A673 (cell line): ENCODE results near the gene UTP3. TPM values are rescaled to one million over a fixed set of nuclear protein-coding genes. Genes with fewer than 3 reads are reported as not detected.

Experiments
- BruUV-seq: library from RNA; stranded (reverse); fragments of 400-500 nt; replicated peaks from 2 replicates; lab custom pipeline; 2021; lab: Mats Ljungman, UMichigan
- CTCF ChIA-PET: fragments of 300-600 bp; sonication (Branson Sonifier 250); formaldehyde crosslinking; loops from one replicate; lab custom pipeline; 2022; ENCODE audit warnings: antibody characterized with exemption; lab: Charles Lee
- POLR2A ChIA-PET: fragments of 300-600 bp; sonication (Branson Sonifier 250); formaldehyde crosslinking; loops from one replicate; lab custom pipeline; 2022; ENCODE audit warnings: antibody characterized with exemption; ENCODE audit not compliant: low non-redundant PET; lab: Charles Lee
- DNase-seq: peaks from one replicate; pipeline ENCODE4 v3.0.0-alpha.2; 2015; ENCODE audit warnings: low spot score
- H3K27ac ChIP-seq: fragments of 200-600 bp; sonication (generic); 2 replicates; pipeline ENCODE4 v1.5.1; 2016; ENCODE audit warnings: mixed run types, low read depth, mild to moderate bottlenecking, mixed read lengths, antibody characterized with exemption, low read length; ENCODE audit not compliant: poor library complexity, severe bottlenecking
- H3K27me3 ChIP-seq: fragments of 200-600 bp; sonication (generic); replicated peaks from 2 replicates; pipeline ENCODE4 v1.6.1; 2017; ENCODE audit warnings: mixed run types, low read depth, mild to moderate bottlenecking, mixed read lengths, antibody characterized with exemption, low read length; ENCODE audit not compliant: insufficient read depth, poor library complexity
- H3K36me3 ChIP-seq: fragments of 200-600 bp; sonication (generic); 2 replicates; pipeline ENCODE4 v1.6.1; 2016; ENCODE audit warnings: mixed run types, mild to moderate bottlenecking, mixed read lengths, antibody characterized with exemption, low read length; ENCODE audit not compliant: insufficient read depth, poor library complexity, severe bottlenecking
- H3K4me1 ChIP-seq: fragments of 200-600 bp; sonication (generic); 2 replicates; pipeline ENCODE4 v1.6.1; 2017; ENCODE audit warnings: mixed run types, mild to moderate bottlenecking, mixed read lengths, antibody characterized with exemption, low read length; ENCODE audit not compliant: insufficient read depth, poor library complexity, severe bottlenecking
- H3K4me3 ChIP-seq: fragments of 200-600 bp; sonication (generic); 2 replicates; pipeline ENCODE4 v1.5.1; 2016; ENCODE audit warnings: low read depth, mixed run types, mild to moderate bottlenecking, mixed read lengths, low read length; ENCODE audit not compliant: poor library complexity, severe bottlenecking
- H3K9me3 ChIP-seq: fragments of 200-600 bp; sonication (generic); 2 replicates; pipeline ENCODE4 v1.6.1; 2016; ENCODE audit warnings: mixed run types, low read depth, mild to moderate bottlenecking, mixed read lengths, antibody characterized with exemption, low read length; ENCODE audit not compliant: poor library complexity, severe bottlenecking
- EZH2 ChIP-seq: fragments of 200-600 bp; sonication (generic); IDR thresholded peaks from 2 replicates; pipeline ENCODE4 v1.6.1; 2017; ENCODE audit warnings: borderline replicate concordance, low read depth, mild to moderate bottlenecking, mixed read lengths, antibody characterized with exemption, low read length; ENCODE audit not compliant: poor library complexity, severe bottlenecking
- intact Hi-C: fragments of 100-400 bp; cut with micrococcal nuclease; formaldehyde crosslinking; loops from one replicate; pipeline ENCODE4 v1.10.0; 2022; ENCODE audit not compliant: unreplicated experiment
- total RNA-seq: library from RNA; stranded (reverse); gene quantifications from 2 replicates; pipeline ENCODE4 v1.2.3, GENCODE V29; 2021
- TF ChIP-seq, protein P1 (sequence below): fragments of 300-800, 200-600 bp; sonication (generic); conservative IDR thresholded peaks from 2 replicates; pipeline ENCODE4 v1.5.1; 2017; ENCODE audit warnings: low read depth, mild to moderate bottlenecking, antibody characterized with exemption, low read length, moderate library complexity, mixed read lengths

The UTP3 gene
- total RNA-seq, 1 experiment from 2014 or later: 17.1 TPM

DNA sequence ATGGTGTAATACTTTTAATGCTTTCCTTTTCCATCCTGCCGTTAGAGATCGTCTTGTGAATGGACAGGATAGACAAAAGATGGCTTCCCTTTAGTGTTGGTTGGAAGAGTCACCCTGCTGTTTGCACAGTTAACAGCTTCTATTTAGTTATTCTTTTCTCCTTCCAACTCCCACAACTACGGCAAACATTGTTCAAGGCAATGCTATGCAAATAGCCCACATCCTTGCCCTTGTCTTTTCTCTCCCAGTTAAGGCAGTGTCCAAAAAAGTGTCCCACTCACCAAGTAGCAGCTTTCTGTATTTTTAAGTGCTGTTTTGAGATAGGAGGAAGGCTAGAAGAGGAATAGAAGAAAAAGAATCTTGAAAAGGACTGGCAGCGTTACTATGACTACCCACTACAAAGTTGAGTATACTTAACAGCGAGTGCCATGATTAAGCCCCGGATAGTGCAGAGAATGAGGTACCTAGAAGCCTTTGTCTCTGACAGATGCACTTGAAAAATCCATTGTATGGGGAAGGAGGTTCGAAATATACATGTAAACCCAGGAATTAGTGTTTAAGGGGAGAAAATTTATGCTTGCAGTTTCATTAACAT is 21.4 kb downstream of the UTP3 start:
- no peaks in the 10 kb centered on the region for H3K27me3 ChIP-seq
- ChIA-PET CTCF (no interaction called here), POLR2A (no interaction called here)
- no TSS peak for BruUV-seq
- H3K27ac ChIP-seq: no peak overlapping the region
- no peaks in the 10 kb centered on the region for H3K4me1 ChIP-seq
- DNase-seq: no peak
- H3K36me3 ChIP-seq: no peaks in the 10 kb centered on the region
- no peak overlapping the region for H3K4me3 ChIP-seq
- H3K9me3 ChIP-seq: no peaks in the 10 kb centered on the region
- intact Hi-C loops: loop anchor here (10.0 kb wide), 1 partner anchor 125 kb away; the partner anchor contains the start of gene GRSF1
- TF ChIP-seq, protein P1, sequence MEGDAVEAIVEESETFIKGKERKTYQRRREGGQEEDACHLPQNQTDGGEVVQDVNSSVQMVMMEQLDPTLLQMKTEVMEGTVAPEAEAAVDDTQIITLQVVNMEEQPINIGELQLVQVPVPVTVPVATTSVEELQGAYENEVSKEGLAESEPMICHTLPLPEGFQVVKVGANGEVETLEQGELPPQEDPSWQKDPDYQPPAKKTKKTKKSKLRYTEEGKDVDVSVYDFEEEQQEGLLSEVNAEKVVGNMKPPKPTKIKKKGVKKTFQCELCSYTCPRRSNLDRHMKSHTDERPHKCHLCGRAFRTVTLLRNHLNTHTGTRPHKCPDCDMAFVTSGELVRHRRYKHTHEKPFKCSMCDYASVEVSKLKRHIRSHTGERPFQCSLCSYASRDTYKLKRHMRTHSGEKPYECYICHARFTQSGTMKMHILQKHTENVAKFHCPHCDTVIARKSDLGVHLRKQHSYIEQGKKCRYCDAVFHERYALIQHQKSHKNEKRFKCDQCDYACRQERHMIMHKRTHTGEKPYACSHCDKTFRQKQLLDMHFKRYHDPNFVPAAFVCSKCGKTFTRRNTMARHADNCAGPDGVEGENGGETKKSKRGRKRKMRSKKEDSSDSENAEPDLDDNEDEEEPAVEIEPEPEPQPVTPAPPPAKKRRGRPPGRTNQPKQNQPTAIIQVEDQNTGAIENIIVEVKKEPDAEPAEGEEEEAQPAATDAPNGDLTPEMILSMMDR: no peak
- TF ChIP-seq EZH2: no peak

DNA sequence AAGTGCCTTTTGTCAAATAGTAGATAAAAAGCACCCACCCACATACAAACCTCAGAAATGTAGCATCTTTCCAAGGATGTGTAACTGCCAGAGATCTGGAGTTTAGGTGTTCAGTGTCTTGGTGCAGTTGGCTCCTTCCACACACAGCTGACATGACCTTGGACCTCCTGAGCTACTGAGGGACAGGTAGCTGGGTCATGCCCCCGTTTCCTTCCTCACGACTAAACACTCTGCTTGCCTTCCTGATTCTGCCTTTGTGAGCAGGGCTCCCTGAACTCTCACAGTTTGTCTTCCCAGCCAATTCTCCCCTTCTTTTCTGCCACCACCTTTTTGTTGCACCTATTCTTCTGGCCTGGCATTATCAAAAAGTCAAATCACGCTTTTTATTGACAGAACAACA is 23.3 kb downstream of the UTP3 start:
- CTCF ChIA-PET: no interaction called here
- no TSS peak for BruUV-seq
- H3K4me1 ChIP-seq: no peaks in the 10 kb centered on the region
- DNase-seq: no peak
- no peak for TF ChIP-seq EZH2
- TF ChIP-seq, protein P1: no peak
- POLR2A ChIA-PET: interaction anchor here (0.5 kb wide), 1 partner anchor 166 kb away, joined by 3 read pairs; no protein-coding TSS in a partner anchor
- intact Hi-C loops: no loop called here
- H3K36me3 ChIP-seq: no peaks in the 10 kb centered on the region
- H3K27me3 ChIP-seq: no peaks in the 10 kb centered on the region
- no peak overlapping the region for H3K4me3 ChIP-seq
- no peak overlapping the region for H3K27ac ChIP-seq
- no peaks in the 10 kb centered on the region for H3K9me3 ChIP-seq

DNA sequence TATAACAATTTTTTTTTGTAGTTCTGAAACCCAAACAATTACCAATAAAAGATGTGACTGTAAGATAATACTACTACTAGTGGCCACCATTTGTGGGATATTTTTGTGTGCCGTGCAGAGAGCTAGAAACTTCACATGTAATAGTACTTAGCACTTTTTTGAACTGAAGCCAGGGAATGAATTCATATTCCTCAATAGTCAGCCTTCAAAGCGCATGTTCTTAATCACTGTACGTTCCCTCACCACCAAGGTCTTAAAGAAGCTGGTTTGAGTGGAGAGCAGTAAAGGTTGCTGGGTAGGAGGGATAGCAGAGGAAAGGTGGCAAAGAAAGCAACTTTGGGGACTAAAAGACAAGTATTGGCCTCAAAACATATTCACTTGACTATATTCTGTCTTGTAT is 23.8 kb downstream of the UTP3 start:
- Histone ChIP-seq H3K4me1 (no peaks in the 10 kb centered on the region), H3K27me3 (no peaks in the 10 kb centered on the region), H3K27ac (no peak overlapping the region), H3K4me3 (no peak overlapping the region), H3K36me3 (no peaks in the 10 kb centered on the region), H3K9me3 (no peaks in the 10 kb centered on the region)
- no peak for DNase-seq
- BruUV-seq: no TSS peak
- CTCF ChIA-PET: no interaction called here
- POLR2A ChIA-PET: no interaction called here
- intact Hi-C loops: no loop called here
- TF ChIP-seq, protein P1: no peak
- TF ChIP-seq EZH2: no peak
